Stromal cell of bone marrow (primary cell): Measurements from ENCODE around the gene UQCC2.

Experiments
- DNase-seq: peaks from one replicate; pipeline ENCODE4 v3.0.0-alpha.2; 2012; ENCODE audit warnings: low read depth

Gene UQCC2

DNA sequence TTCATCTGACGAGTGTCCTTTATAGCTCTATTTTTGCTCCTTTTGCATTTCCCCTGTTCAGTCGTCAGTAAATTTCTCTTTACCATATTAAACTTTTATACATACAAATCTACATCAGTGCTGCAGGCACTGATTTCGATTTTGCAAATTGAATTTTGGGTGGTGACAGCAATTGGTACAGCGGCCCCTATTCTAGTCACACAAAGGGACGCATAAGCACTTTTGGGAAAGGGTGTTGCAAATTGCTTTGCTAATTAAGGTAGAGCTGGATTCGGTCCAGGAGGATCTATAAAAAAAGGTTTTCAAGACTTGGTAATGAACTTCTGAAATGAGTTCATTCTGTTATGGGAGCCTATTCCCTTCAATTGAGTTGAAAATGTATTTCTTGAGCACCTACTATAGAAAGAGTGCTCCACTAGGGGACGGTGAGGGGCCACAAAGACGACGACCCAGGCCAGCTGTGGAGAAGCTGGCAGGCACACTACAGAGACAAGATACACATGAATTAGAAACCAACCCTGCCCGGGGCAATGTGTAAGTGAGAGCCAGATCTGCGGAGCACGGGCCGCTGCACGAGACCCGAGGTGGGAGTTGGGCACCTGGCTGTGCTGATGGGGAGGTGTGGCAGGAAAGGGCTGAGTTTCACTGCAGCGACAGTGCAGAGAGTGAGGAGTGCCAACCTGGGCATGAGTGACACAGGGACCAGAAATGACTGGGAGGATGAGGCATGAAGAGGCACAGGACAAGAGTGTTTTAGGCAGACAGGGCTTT is 5.4 kb downstream of the UQCC2 start:
- DNase-seq: no peak

DNA sequence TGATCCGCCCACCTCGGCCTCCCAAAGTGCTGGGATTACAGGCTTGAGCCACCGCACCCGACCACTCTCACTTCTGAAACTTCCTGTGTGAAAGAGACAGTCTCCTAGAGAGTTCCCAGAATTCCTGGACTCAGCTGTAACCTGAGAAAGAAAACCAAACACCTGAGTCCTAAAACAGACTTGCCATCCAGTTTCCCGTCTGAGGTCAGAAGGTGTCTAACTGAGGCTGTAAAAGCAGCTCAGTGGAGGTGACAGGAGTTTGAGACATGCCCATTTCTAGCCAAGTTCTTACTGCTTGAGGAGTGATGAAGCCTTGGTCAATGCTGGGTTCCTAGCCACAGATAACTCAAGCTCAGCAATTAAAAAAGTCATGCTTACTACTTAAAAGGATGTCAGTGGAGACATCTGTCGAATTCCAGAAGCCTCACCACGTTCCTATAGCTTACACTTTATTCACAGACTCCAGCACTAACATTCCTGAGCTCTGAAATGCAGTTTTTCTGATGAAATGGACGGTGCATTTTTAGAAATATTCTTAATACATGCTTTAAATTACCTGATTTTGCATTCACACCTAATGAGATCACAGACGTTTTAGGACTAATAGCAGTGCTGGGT is 6.1 kb downstream of the UQCC2 start:
- DNase-seq: no peak

GRCh38 chr6:33704215-33705066 is 7.1 kb downstream of the UQCC2 start:
- no peak for DNase-seq

DNA sequence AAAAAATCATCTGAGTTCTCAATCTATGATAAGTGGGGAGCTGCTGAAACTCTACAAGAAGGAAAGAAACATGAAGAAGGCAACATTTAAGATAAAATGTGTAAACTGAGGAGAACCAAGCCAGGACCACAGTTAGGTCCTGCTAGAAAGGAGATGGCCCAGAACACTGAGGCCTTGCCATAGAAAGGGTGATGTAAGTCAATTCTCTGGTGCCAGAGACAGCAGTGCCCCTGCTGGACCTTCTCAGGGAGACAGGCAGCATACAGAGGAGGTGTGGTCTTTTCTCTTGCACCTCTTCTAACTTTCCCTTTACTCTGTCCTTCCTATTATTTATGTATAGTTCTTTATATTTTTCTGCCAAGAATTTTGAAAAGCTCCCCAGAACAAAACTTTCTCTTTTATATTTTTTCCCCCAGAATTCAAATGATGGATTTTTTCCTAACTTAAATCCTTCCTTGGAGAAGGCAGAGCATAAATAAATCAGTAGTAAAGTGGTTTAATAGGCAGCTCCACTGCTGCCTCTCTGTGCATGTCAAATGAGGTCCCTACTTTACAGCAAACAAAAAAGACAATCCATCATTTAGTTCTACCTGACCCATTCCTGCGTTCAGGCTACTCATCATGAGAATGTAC is 9.0 kb downstream of the UQCC2 start:
- DNase-seq: peak; percentile 52

- no peak for DNase-seq
Measured at GRCh38 chr6:33700391-33701050, 11.0 kb downstream of the UQCC2 start.

DNA sequence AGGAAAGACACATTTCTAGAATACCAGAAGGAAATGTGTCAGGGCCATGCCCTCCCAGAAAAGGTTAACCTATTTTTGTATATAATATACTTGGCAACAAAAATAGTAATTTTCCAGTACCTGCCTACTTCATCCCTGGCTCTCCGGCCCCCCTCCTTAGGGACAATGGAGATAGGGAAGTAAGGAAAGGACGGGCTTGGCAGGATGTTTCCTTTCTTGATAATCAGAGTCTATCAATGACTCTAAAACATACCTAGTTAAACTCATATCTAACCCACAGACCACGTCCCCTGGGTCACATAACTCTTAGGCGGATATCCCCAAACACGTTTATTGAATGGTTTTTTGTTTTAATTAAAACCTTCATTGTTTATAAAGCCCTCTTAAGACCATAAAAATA is 11.8 kb downstream of the UQCC2 start:
- no peak for DNase-seq

GRCh38 chr6:33699131-33699530 is 12.4 kb downstream of the UQCC2 start:
- DNase-seq: no peak

DNA sequence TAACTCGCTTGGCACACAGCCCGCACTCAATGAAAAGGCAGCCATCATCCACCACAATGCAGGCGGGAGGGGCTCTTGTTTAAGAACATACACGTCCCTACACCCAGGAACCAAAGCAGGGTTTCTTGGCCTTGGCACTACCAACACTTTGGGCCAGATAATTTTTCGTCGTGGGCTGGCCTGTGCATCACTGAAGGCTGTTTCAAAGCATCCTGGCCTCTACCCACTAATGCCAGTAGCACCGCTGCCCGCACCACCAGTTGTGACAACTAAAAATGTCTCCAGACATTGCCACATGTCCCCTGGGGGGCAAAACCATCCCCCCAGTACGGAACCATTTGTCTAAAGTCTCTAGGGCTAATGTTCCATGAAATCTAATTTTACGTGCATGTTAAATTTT is 13.0 kb downstream of the UQCC2 start:
- no peak for DNase-seq

DNA sequence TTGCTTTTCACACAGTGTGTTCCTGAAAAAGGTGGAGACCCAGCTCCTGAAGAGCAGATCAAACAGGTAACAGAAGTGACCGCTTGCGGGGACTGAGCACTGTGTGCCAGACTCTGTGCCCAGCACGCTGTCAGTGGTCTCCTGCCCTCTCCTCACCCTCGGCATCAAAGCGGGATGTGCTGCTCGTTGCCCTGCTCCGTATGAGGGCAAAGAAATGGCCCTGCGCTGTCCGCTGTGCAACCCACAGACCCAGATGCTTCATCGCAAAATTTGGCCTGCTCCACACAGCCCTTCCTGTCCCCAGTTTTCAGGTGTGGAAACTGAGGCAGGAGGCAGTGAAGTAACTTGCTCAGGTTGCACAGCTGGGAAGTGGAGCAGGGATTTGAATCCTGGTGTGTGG is 13.7 kb downstream of the UQCC2 start:
- DNase-seq: no peak

GRCh38 chr6:33696548-33697518 is 14.7 kb downstream of the UQCC2 start:
- no peak for DNase-seq

GRCh38 chr6:33696076-33696475 is 15.4 kb downstream of the UQCC2 start:
- DNase-seq: no peak

DNA sequence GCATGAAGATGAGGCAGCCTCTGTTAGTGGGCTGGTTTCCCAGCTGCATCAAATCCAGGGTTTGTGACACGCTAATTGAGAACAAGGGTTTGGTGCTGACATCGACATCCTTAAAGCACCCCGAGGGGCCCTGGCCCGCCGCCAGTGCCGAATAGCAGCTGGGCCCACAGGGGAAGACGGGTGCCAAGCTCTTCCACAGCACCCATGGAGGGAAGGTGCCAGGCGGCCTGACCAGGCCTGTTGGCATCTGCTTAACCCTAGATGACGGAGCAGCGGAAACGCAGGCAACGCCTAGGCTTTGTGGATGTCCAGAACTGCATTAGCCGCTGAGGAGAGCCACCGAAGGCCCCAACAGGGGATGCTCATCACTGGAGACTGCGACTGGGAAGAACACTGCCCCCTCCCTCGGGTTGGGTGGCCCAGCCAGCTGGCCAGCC is 16.0 kb downstream of the UQCC2 start:
- no peak for DNase-seq

- DNase-seq: no peak
Measured at GRCh38 chr6:33694977-33695376, 16.5 kb downstream of the UQCC2 start.

GRCh38 chr6:33694401-33694931 is 17.0 kb downstream of the UQCC2 start:
- DNase-seq: no peak

DNA sequence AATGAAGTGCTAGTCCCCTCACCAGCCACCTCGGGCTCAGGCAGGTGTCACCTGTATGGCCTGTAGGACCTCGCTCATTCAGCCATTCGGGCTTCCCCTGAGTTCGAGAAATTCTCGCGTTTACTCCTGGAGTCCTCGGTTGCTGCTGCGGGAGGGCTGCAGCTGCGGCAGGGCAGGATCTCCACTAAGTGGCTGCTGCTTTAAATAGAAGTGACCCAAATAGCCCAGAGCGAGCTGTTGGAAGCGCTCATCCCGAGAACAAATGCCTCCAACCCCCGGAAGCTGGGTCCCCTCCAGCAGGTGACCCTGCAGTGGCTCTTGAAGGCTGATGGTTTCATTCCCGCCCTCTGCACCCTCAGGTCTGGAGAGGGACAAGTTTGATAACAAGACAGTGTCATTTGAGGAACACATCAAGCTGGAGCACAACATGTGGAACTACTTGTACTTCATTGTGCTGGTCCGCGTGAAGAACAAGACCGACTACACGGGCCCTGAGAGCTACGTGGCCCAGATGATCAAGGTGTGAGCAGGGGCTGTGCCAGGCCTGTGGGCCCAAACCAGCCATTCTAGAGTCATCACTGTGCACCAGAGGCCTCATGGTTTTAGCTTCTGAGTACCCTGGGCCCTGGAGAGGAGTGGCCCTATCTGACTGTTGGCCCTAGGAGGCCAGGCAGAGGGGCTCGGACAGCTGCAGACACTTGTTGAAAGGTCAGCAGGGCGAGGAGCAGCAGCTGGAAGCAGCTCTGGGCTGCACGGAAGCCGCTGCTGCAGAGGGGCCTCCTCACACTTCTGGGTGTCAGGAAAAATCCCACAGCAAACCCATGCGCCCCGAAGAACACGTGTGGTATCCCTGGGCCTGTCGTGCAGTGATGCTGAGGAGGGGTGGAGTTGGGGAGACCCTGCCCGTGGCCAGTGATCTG is 18.1 kb downstream of the UQCC2 start:
- DNase-seq: no peak

DNA sequence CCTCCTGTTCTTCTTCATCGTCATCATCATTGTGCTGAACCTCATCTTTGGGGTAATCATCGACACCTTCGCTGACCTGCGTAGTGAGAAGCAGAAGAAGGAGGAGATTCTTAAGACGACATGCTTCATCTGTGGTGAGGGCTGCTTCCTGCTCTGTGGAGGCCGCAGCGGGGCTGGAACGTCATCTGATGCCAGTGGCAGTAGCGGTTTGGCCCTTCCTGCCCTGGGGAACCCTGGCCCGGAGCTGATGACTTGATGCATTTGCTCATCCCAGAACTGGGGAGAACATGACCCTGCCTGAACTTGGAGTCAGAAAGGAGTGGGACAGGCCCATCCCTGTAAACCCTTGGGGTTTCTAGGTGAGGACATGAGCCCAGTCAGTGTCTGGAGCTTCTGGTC is 18.7 kb downstream of the UQCC2 start:
- DNase-seq: peak; percentile 41

GRCh38 chr6:33692078-33692759 is 19.3 kb downstream of the UQCC2 start:
- no peak for DNase-seq

DNA sequence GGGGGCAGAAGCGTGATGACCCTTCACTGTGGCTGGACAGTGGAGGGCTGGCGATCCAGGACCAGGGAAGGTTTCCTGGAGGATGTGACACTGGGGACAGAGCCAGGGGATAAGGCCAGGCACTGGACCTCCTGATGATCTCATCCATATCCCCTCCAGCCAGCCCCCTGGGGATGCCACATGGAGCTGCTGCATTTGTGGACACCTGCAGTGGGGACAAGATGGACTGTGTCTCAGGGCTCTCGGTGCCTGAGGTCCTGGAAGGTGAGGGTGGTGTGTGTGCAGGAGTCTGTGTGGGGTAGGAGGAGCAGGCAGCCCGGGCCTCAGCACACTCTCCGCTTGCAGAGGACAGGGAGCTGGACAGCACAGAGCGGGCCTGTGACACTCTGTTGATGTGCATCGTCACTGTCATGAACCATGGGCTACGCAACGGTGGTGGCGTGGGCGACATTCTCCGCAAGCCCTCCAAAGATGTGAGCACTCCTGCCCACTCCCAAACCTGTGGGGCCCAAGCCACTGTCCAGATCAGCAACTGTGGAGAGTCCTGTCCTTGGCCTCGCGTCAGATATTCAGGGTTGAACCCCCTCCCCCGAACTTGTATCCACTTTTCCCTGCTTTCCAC is 19.9 kb downstream of the UQCC2 start:
- DNase-seq: no peak
